Activated T-cell treated with anti-CD3 and anti-CD28 coated beads, Interleukin-2, amount 50 U/mL, for 1 hour (primary cell): ENCODE measurements around the gene CD24.

Source experiments
- DNase-seq: peaks from one replicate; pipeline ENCODE4 v3.0.0-alpha.2; 2020

Gene CD24

GRCh38 chr6:106966671-106967640 is 7.6 kb downstream of the CD24 start:
- no peak for DNase-seq

DNA sequence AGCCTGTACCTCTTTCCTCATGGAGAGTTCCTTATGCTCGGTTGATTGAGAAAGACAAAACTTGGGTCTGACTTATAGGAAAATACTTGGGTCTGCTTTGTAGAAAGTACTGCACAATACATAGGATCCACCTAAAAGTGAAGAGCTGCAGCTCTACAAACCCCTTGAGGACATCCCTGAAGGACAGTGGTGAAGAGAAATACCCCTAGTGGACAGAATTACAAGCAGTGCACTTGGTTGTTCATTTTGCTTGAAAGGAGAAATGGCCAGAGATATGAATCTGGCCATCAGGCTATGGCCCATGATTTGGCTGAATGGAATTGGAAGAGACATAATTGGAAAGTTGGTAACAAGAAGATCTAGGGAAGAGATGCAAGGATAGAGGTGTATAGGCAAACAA is 8.3 kb downstream of the CD24 start:
- DNase-seq, result no peak

GRCh38 chr6:106964954-106965353 is 9.6 kb downstream of the CD24 start:
- DNase-seq, result no peak

GRCh38 chr6:106964099-106964498 is 10.4 kb downstream of the CD24 start:
- DNase-seq, result no peak

GRCh38 chr6:106963544-106963943 is 11.0 kb downstream of the CD24 start:
- no peak for DNase-seq

- DNase-seq, result no peak
Measured at GRCh38 chr6:106961801-106962200, 12.7 kb downstream of the CD24 start.

GRCh38 chr6:106961136-106961535 is 13.4 kb downstream of the CD24 start:
- DNase-seq, result no peak

DNA sequence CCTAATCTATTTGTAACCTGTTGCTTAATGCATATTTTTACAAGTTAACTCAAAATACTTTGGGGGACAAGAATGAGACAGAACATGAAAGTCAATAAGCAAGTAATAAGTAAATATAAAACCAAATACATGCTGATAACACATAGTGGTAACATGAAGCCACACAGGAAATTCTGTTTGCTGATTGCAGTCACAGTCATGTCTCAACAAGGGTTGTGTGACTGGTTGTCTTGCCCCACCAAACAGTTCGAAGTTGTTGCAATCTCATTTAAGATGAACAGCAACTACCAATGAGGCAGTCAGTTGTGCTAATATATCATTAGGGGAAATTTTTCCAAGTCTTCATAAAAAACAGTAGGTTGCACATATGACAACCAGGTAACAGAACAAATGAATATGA is 14.5 kb downstream of the CD24 start:
- DNase-seq, result no peak

- no peak for DNase-seq
Measured at GRCh38 chr6:106939848-106940247, 34.7 kb downstream of the CD24 start.

- no peak for DNase-seq
Measured at GRCh38 chr6:106939208-106939607, 35.3 kb downstream of the CD24 start.

DNA sequence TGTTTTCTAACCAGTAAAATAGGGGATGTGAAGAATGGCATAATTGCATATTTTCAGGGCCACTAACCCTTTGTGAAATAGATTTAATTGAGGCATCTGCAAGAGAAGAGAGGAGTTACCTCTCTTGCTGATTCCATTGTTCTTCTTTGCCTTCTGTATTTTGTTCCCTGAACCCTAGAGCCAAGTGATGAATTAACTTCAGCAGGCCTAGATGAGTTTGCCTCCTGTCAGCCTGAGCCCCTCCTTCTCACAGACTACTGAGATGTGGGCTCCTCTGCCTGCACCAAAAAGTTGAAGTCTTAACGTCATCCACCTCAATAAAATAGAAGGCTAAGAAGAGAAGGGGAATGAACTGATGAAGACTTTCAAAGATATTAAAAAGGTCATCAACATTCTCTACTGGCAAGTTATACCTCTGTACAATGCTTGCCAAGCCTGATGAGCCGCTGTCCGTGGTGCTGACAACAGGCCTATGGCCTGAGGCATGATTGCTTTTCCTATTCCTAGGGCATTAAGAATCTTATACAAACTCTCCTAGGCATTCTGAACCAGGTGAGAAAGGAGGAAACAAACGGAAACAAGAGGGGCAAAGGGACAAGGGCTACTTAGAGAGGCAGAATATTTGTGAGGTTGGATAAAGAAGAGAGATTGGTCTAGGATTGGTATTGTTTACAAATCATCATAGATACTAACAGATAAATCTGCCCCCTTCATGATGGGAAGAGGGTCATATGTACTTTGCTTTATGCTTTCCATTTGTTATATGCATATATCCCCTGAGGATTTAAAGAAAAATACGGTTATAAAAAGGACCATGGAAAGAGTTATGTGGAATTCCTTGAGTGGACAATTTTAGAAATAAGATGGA is 46.8 kb downstream of the CD24 start:
- peak; percentile 19 for DNase-seq

DNA sequence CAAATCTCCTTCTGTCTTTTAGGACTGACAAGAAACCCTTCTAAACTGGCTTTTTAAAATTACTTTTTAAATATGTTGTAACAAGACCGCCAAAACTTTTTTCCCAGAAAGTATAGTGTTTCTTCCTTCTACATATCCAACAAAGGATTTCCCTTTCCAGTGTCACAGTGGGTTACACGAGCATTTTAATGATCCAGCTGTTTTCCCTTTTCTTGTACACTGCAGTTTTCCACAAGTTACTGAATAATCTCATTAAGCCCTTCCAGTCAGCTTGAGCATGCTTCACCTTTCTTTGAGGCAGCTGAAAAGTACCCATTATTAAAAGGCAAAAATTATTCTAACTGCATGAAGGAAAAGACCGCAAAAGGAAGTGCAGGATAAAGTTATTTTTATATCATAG is 48.6 kb downstream of the CD24 start:
- no peak for DNase-seq

DNA sequence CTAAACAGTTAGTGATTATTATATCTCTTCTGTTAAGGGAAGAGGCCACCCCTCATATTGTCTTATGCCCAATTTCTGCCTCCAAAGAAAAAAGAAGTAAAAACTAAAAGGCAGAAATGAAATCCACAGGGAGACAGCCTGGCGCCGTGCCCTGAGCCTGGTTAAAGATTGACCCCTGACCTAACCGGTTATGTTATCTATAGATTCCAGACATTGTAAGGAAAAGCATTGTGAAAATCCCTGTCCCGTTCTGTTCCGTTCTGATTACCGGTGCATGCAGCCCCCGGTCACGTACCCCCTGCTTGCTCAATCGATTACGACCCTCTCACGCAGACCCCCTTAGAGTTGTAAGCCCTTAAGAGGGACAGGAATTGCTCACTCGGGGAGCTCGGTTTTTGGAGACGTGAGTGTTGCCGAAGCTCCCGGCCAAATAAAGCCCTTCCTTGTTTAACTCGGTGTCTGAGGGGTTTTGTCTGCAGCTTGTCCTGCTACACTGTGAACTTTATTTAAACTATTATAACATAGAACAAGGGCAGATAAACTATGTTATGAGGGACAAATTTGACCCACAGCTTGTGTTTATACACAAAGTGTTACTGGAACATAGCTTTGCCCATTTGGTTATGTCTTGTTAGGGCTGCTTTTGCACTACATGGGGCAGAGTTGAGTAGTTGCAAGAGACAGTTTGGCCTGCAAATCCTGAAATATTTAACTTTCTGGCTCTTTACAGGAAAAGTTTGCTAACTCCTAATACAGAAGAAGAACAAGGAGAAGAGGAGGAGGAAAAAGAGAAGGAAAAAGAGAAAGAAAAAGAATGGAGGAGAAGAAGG is 49.6 kb downstream of the CD24 start:
- no peak for DNase-seq

DNA sequence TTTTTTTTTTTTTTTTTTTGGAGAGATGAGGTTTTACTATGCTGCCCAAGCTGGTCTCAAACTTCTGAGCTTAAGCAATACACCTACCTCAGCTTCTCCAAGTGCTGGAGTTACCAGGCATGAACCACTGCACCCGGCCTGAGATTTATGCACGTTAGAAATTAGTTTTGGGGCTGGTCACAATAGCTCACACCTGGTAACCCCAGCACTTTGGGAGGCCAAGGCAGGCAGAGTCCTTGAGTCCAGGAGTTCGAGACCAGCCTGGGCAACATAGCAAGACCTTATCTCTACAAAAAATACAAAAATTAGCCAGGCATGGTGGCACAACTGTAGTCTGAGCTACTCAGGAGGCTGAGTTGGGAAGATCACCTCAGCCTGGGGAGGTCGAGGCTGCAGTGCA is 51.9 kb downstream of the CD24 start:
- no peak for DNase-seq
